Pancreas (tissue), 10 donors: Measurements from ENCODE around the gene RAE1. TPM values are rescaled to one million over a fixed set of nuclear protein-coding genes. Genes with fewer than 3 reads are reported as not detected.

Experiments used
- ATAC-seq, 4 donors: fragments of 200-7000 bp; cut with Tn5 transposase; one replicate each; pipeline versions ENCODE4 v1.8.0 to v1.9.1; 2020; ENCODE audit warnings: mild to moderate bottlenecking in 4 of 4, moderate library complexity in 4 of 4
- DNase-seq, 6 donors: peaks; one replicate each; pipeline ENCODE4 v3.0.0-alpha.2; 2020
- FAIRE-seq: peaks from 2 replicates; lab custom pipeline; 2012; peaks lifted over from hg19 to GRCh38; lab: Jason Lieb, UNC
- H3K27ac ChIP-seq, 4 donors: fragments of 200-600 bp; sonication (generic); 1 replicate in 3 of 4; 2 replicates in 1 of 4; pipeline versions ENCODE4 v1.5.0 to v1.8.0; 2020
- H3K27me3 ChIP-seq, 4 donors: fragments of 200-600 bp; one replicate each; pipeline ENCODE4 v1.8.0; 2021
- H3K36me3 ChIP-seq, 3 donors: fragments of 200-600 bp; sonication (generic) in 1 of 3; one replicate each; pipeline versions ENCODE4 v1.5.0 to v1.8.0; 2020 to 2021
- H3K4me1 ChIP-seq, 3 donors: fragments of 200-600 bp; one replicate each; pipeline ENCODE4 v1.8.0; 2021
- H3K4me3 ChIP-seq, 4 donors: fragments of 200-600 bp; sonication (generic) in 2 of 4; one replicate each; pipeline versions ENCODE4 v1.5.0 to v1.8.0; 2020 to 2021
- H3K9me3 ChIP-seq, 4 donors: fragments of 200-600 bp; one replicate each; pipeline ENCODE4 v1.8.0; 2021
- WGBS, 2 donors: extraction: QIAGEN DNeasy Blood & Tissue Kit; methylation state at CpG; one replicate each; pipeline ENCODE4 v1.1.7; 2013; 5-methylcytosine and 5-hydroxymethylcytosine counted together
- intact Hi-C, 3 donors: fragments of 100-400 bp; cut with DNase I; formaldehyde crosslinking; loops; one replicate each; pipeline versions ENCODE4 v1.11.1 to v1.14.2; 2022
- polyA plus RNA-seq, 2 donors: library from polyadenylated mRNA; stranded (reverse); fragments of 200-250 nt; gene quantifications; one replicate each; pipeline ENCODE4 v1.2.3, GENCODE V29; 2013
- total RNA-seq, 6 donors: library from RNA; stranded (reverse); fragmentation: NEBNext Ultra II Directional in 4 of 6; extraction: Animal tissue kit (Norgen Biotek cat#: 25700) in 4 of 6; gene quantifications; one replicate each; pipeline versions ENCODE4 v1.2.1 to v1.2.4, GENCODE V29; 2021 to 2023
- TF ChIP-seq, protein P1 (sequence below), 4 donors: fragments of 200-600 bp; sonication (generic) in 3 of 4; IDR thresholded peaks; one replicate each; pipeline versions ENCODE4 v1.5.0 to v1.8.0; 2021; ENCODE audit warnings: antibody characterized with exemption in 4 of 4
- donor health status: healthy with polysubstance abuse.
- donor health status: DM: no; HTN: no; CAD: no; lungs with moderate emphysema.
- donor health status: DM: no; HTN: no; CAD: no.
- donor health status: control.
- donor health status: control.
- donor health status: Bipolar disorder and iron deficiency.
- donor health status: DM: yes; HTN: yes; CAD: no.
- donor health status: DM: no; HTN: no; CAD: no.
- donor health status: DM: no; HTN: no; CAD: no.
- donor health status: DM: yes; HTN: yes; CAD: no.

The RAE1 gene
- total and polyA plus RNA-seq, 8 donors = 4.3 to 13.5 (median 6.6) TPM

DNA sequence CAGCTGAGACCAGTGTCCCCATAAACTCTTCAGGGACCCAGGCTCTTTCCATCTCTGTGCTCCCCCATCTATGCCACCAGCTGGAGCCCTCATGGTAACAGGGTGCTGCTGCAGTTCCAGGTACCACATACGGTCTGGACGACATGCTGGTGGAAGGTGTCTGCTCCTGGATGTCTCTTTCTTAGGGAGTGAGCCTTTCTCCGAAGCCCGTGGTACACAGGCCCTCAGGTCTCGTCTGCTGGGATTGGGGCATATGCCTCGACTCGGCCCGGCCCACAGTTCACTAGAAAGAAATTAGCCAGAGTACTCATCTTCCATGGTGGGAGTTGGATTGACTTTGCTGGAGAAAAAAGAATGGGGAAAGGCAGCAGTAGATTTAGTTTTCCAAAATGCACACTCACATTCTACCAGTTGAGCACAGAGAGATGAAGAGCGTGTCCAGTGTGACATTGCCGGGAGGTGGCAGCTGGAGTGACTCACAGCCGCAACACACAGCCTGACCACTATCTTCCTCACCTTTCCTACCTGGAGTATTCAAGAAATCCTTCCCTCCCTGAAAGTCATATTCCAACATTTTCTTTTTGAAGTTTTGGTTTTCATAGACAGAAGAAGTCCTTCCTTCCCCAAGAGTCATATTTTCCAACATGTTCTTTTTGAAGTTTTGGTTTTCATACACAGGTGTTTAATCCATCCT lies 40.1 kb upstream of the RAE1 start:
- no peak overlapping the region for H3K4me3 ChIP-seq
- H3K27ac ChIP-seq = no peak overlapping the region
- no peaks in the 10 kb centered on the region for H3K36me3 ChIP-seq
- FAIRE-seq = no peak
- no peaks in the 10 kb centered on the region for H3K4me1 ChIP-seq
- DNase-seq = no peak
- no peaks in the 10 kb centered on the region for H3K9me3 ChIP-seq
- TF ChIP-seq, protein P1, sequence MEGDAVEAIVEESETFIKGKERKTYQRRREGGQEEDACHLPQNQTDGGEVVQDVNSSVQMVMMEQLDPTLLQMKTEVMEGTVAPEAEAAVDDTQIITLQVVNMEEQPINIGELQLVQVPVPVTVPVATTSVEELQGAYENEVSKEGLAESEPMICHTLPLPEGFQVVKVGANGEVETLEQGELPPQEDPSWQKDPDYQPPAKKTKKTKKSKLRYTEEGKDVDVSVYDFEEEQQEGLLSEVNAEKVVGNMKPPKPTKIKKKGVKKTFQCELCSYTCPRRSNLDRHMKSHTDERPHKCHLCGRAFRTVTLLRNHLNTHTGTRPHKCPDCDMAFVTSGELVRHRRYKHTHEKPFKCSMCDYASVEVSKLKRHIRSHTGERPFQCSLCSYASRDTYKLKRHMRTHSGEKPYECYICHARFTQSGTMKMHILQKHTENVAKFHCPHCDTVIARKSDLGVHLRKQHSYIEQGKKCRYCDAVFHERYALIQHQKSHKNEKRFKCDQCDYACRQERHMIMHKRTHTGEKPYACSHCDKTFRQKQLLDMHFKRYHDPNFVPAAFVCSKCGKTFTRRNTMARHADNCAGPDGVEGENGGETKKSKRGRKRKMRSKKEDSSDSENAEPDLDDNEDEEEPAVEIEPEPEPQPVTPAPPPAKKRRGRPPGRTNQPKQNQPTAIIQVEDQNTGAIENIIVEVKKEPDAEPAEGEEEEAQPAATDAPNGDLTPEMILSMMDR (IDR thresholded peaks at IDR 0.05) = no peak
- 79 to 92% methylated on average over 11 of the region's 11 CpGs for WGBS, 2 donors
- no peak for ATAC-seq
- H3K27me3 ChIP-seq = no peaks in the 10 kb centered on the region
- intact Hi-C loops = no loop called here

- Histone ChIP-seq H3K9me3 (no peaks in the 10 kb centered on the region), H3K4me3 (no peak overlapping the region), H3K27me3 (no peaks in the 10 kb centered on the region), H3K36me3 (no peaks in the 10 kb centered on the region), H3K27ac (no peak overlapping the region), H3K4me1 (no peaks in the 10 kb centered on the region)
- DNase-seq (no peak), FAIRE-seq (no peak), ATAC-seq (no peak)
- TF ChIP-seq, protein P1 (IDR thresholded peaks at IDR 0.05) = no peak
- intact Hi-C loops = no loop called here
- WGBS, 2 donors = 62 to 78% methylated on average over 6 of the region's 6 CpGs
Measured at GRCh38 chr20:57312138-57312537, 38.9 kb upstream of the RAE1 start.

DNA sequence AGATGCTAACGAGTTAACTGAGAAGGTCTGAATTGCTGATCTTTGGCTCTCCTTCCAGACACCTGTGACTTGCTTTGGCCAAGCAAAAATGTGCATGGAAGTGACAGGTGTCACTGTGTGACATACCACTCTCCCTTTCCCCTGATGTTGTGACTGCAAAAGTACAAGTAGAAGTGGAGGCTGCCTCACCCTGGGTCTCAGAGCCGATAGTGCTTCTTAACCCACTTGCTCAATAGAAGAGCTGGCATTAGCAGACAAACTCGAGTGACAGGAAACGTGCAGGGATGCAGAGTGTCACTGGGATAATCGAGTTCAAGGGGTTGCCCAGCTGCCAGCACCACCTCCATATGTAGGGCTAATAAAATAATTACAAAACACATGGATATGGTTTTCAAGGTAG lies 37.8 kb upstream of the RAE1 start:
- TF ChIP-seq, protein P1 (IDR thresholded peaks at IDR 0.05) = no peak
- intact Hi-C loops = no loop called here

GRCh38 chr20:57313951-57314350 lies 37.1 kb upstream of the RAE1 start:
- no peak overlapping the region for H3K4me3 ChIP-seq
- no peaks in the 10 kb centered on the region for H3K9me3 ChIP-seq
- H3K27ac ChIP-seq = no peak overlapping the region
- ATAC-seq (no peak), DNase-seq (no peak), FAIRE-seq (no peak)
- H3K4me1 ChIP-seq = no peaks in the 10 kb centered on the region
- 49 to 76% methylated on average over 5 of the region's 5 CpGs for WGBS, 2 donors
- intact Hi-C loops = no loop called here
- no peaks in the 10 kb centered on the region for H3K27me3 ChIP-seq
- H3K36me3 ChIP-seq = no peaks in the 10 kb centered on the region
- TF ChIP-seq, protein P1 (IDR thresholded peaks at IDR 0.05) = no peak

More for the DNA sequence above, 37.8 kb upstream of the RAE1 start:
- Histone ChIP-seq H3K36me3 (no peaks in the 10 kb centered on the region), H3K27ac (no peak overlapping the region), H3K9me3 (no peaks in the 10 kb centered on the region), H3K4me1 (no peaks in the 10 kb centered on the region), H3K4me3 (no peak overlapping the region), H3K27me3 (no peaks in the 10 kb centered on the region)
- FAIRE-seq (no peak), DNase-seq (no peak), ATAC-seq (no peak)
- 35 to 50% methylated on average over 5 of the region's 5 CpGs for WGBS, 2 donors
